Fibroblast of lung (primary cell): ENCODE measurements around the gene ST6GALNAC6.

Source experiments
- EZH2 ChIP-seq: IDR thresholded peaks from 2 replicates; pipeline ENCODE4 v1.5.1; 2012; ENCODE audit warnings: low read length, control low read depth, mild to moderate bottlenecking; ENCODE audit errors: missing control alignments
- TF ChIP-seq, protein P1 (sequence below), 2 donors: IDR thresholded peaks in 1 of 2; conservative IDR thresholded peaks in 1 of 2; 1 replicate in 1 of 2; 2 replicates in 1 of 2; pipeline ENCODE4 v1.5.1; 2011 to 2012; ENCODE audit warnings: low read length in 2 of 2, control low read depth in 1 of 2, inconsistent platforms in 1 of 2, low read depth in 1 of 2, mild to moderate bottlenecking in 1 of 2

DNA sequence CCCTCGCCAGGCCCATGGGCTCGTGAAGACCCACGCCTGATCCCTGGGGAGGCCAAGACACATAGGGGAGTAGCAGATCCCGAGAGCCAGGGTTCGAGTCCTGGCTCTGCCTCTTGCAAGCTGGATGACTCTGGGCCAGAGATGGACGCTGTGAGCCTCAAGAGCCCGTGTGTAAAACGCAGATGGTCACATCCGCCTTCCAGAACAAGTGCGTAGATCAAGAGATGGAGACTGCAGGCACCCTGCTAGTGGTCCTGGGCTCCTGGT lies 9.2 kb upstream of the ST6GALNAC6 start:
- TF ChIP-seq, protein P1, sequence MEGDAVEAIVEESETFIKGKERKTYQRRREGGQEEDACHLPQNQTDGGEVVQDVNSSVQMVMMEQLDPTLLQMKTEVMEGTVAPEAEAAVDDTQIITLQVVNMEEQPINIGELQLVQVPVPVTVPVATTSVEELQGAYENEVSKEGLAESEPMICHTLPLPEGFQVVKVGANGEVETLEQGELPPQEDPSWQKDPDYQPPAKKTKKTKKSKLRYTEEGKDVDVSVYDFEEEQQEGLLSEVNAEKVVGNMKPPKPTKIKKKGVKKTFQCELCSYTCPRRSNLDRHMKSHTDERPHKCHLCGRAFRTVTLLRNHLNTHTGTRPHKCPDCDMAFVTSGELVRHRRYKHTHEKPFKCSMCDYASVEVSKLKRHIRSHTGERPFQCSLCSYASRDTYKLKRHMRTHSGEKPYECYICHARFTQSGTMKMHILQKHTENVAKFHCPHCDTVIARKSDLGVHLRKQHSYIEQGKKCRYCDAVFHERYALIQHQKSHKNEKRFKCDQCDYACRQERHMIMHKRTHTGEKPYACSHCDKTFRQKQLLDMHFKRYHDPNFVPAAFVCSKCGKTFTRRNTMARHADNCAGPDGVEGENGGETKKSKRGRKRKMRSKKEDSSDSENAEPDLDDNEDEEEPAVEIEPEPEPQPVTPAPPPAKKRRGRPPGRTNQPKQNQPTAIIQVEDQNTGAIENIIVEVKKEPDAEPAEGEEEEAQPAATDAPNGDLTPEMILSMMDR (conservative IDR thresholded peaks at IDR 0.05 in 1 of 2, IDR thresholded peaks at IDR 0.05 in 1 of 2; ENCODE audit: low read depth in 1 of 2, low read length in 2 of 2) = no peak
- TF ChIP-seq EZH2 = no peak
